Measurements from ENCODE around the gene PLA2G2C.

Gene PLA2G2C

GRCh38 chr1:20202166-20202565 is 15.8 kb upstream of the PLA2G2C start:
- DNase-seq: no peak

- DNase-seq: no peak
Measured at GRCh38 chr1:20200966-20201365, 14.6 kb upstream of the PLA2G2C start.

- no peak for DNase-seq
Measured at GRCh38 chr1:20199840-20200239, 13.5 kb upstream of the PLA2G2C start.

- no peak for DNase-seq
Measured at GRCh38 chr1:20199403-20199802, 13.1 kb upstream of the PLA2G2C start.

GRCh38 chr1:20198918-20199317 is 12.6 kb upstream of the PLA2G2C start:
- no peak for DNase-seq

- no peak for DNase-seq
Measured at GRCh38 chr1:20198296-20198695, 12.0 kb upstream of the PLA2G2C start.

- DNase-seq: no peak
Measured at GRCh38 chr1:20197329-20197791, 11.0 kb upstream of the PLA2G2C start.

GRCh38 chr1:20195462-20195780 is 9.1 kb upstream of the PLA2G2C start:
- DNase-seq: no peak

- DNase-seq: peak; percentile 83
Measured at GRCh38 chr1:20194757-20195461, 8.6 kb upstream of the PLA2G2C start.

GRCh38 chr1:20194224-20194623 is 7.9 kb upstream of the PLA2G2C start:
- no peak for DNase-seq

GRCh38 chr1:20192871-20193411 is 6.6 kb upstream of the PLA2G2C start:
- DNase-seq: no peak

- DNase-seq: no peak
Measured at GRCh38 chr1:20192364-20192763, 6.0 kb upstream of the PLA2G2C start.

- DNase-seq: no peak
Measured at GRCh38 chr1:20191266-20191825, 5.0 kb upstream of the PLA2G2C start.

GRCh38 chr1:20190256-20191160 is 4.2 kb upstream of the PLA2G2C start:
- no peak for DNase-seq

GRCh38 chr1:20189664-20190063 is 3.3 kb upstream of the PLA2G2C start:
- no peak for DNase-seq

GRCh38 chr1:20188455-20188817 is 2.1 kb upstream of the PLA2G2C start:
- no peak for DNase-seq

- DNase-seq: peak; percentile 20
Measured at GRCh38 chr1:20187813-20188454, 1.6 kb upstream of the PLA2G2C start.

- peak; percentile 53 for DNase-seq
Measured at GRCh38 chr1:20187103-20187812, 940 bp upstream of the PLA2G2C start.

- DNase-seq: peak; percentile 78
Measured at GRCh38 chr1:20184997-20185833, 1.1 kb downstream of the PLA2G2C start.

- DNase-seq: no peak
Measured at GRCh38 chr1:20184481-20184900, 1.8 kb downstream of the PLA2G2C start.

GRCh38 chr1:20183616-20184271 is 2.6 kb downstream of the PLA2G2C start:
- DNase-seq: no peak
